ENCODE data around the gene HES1. TPM values are rescaled to one million over a fixed set of nuclear protein-coding genes. Genes with fewer than 3 reads are reported as not detected.

The HES1 gene
- total and polyA plus RNA-seq, 10 of the 15 experiments (the other 5 are each of a cell fraction or from before 2014, with no cell fraction given) = 0.46 to 5.3 (median 2.3) TPM

DNA sequence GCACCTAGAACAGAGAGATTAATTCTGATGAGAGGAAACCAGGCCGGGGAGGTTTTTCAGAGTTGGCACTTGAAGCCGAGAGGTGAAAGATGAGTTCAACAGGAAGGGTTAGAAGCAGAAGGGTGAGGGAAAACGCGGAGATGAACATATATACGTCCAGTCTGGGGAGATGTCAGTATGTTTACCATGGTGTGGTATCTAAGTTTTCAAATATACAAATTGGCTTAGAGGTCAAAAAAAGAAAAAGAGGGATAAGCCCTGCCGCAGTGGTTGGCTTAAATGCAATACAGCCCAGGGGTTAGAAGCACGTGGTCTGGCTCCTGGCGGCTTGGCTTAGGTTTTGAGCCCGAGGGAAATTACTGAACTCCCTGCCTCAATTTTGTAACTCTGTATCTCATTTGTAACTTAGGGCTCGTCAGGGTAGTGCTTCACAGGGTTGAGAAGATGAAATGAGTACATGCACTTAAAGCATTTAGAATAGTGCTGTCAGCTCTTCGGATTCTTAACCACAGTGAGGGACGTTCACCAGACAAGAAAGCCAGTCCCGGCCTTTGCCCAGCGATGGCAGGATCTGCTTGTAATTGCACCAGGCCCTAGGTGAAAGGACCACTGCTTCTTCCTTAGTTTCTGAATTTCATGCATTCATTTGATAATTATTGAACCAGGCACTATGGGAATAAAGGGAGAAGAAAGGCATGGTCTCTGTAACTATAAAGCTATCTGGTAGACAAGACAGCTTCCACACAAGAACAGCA, 6.4 kb downstream of the HES1 start:
- Histone ChIP-seq H3K27ac (ENCODE audit: control insufficient read depth, insufficient read depth) (no peak overlapping the region), H3K4me1 (ENCODE audit: control insufficient read depth, insufficient read depth, low read length) (peaks cover 9% of the 10 kb centered on the region), H3K36me3 (ENCODE audit: control insufficient read depth in 2 of 2, insufficient read depth in 2 of 2, low read length in 1 of 2) (no peaks in the 10 kb centered on the region), H3K4me3 (no peak overlapping the region), H2AFZ (ENCODE audit: control insufficient read depth, low read depth, low read length) (peak overlapping the region; percentile 13), H3K9me3 (replicated peaks; ENCODE audit: control insufficient read depth, insufficient read depth, low read length) (no peaks in the 10 kb centered on the region), H3K4me2 (ENCODE audit: control insufficient read depth, insufficient read depth) (peak overlapping the region; percentile 83), H4K20me1 (ENCODE audit: control insufficient read depth, insufficient read depth) (no peaks in the 10 kb centered on the region), H3K27me3 (replicated peaks in 1 of 2; ENCODE audit: control insufficient read depth in 2 of 2, insufficient read depth in 2 of 2, low read length in 1 of 2) (peaks cover 0 to 3% of the 10 kb centered on the region in 2 experiments; a peak in 3 of 4 replicates), H3K79me2 (ENCODE audit: control insufficient read depth, insufficient read depth, low read length) (no peaks in the 10 kb centered on the region), H3K9ac (ENCODE audit: control insufficient read depth, insufficient read depth, low read length) (peak overlapping the region; percentile 63; the same call in 1 of the 2 replicates)
- ATAC-seq (no peak), DNase-seq (ENCODE audit: low read depth, low spot score) (no peak), FAIRE-seq (no peak)
- CTCF ChIA-PET = interaction anchor here (1.4 to 1.5 kb wide), 2 partner anchors 173 to 361 kb away, joined by 4 read pairs; no protein-coding TSS in a partner anchor
- RAD21 ChIA-PET (ENCODE audit: unreplicated experiment) = interaction anchor here (1.3 kb wide), 1 partner anchor 11 kb away, joined by 10 read pairs; no protein-coding TSS in a partner anchor
- TF ChIP-seq, protein P1, sequence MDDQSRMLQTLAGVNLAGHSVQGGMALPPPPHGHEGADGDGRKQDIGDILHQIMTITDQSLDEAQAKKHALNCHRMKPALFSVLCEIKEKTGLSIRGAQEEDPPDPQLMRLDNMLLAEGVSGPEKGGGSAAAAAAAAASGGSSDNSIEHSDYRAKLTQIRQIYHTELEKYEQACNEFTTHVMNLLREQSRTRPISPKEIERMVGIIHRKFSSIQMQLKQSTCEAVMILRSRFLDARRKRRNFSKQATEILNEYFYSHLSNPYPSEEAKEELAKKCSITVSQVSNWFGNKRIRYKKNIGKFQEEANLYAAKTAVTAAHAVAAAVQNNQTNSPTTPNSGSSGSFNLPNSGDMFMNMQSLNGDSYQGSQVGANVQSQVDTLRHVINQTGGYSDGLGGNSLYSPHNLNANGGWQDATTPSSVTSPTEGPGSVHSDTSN (IDR thresholded peaks at IDR 0.05; ENCODE audit: insufficient replicate concordance, low read depth, low read length) = no peak
- TF ChIP-seq CEBPB (IDR thresholded peaks at IDR 0.05; ENCODE audit: borderline replicate concordance in 1 of 2, low read depth in 2 of 2, low read length in 2 of 2) = no peak
- SMC1A ChIA-PET (ENCODE audit: uncharacterized antibody, unreplicated experiment) = interaction anchor here (1.1 to 4.1 kb wide), 2 partner anchors 12 to 173 kb away, joined by 4 to 12 read pairs; no protein-coding TSS in a partner anchor
- no TSS peak for BruUV-seq (replicated peaks)
- in situ Hi-C loops (cut with MboI) (no loop called here), intact Hi-C loops (cut with micrococcal nuclease; ENCODE audit: unreplicated experiment) (no loop called here)
- POLR2A ChIA-PET = interaction anchor here (1.1 kb wide), 1 partner anchor 12 kb away, joined by 6 read pairs; no protein-coding TSS in a partner anchor
- 97% methylated on average over 14 of the region's 14 CpGs for WGBS (ENCODE audit: insufficient coverage, insufficient replicate concordance, low lambda C conversion rate, missing lambda C conversion rate)

DNA sequence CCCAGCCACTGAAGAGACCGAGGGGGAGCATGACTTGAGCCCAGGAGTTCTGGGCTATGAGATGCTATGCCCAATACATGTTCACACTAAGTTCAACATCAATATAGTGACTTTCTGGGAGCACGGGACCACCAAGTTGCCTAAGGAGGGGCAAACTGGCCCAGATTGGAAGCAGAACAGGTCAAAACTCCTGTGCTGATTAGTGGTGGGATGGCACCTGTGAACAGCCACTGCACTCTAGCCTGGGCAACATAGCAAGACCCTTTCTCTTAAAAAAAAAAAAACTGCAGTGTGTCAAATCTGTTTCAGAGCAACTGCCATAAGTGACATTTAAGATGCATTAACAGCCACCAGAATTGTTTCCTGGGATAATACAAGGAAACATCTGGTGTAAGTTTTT, 9.8 kb downstream of the HES1 start:
- WGBS (ENCODE audit: insufficient coverage, insufficient replicate concordance, low lambda C conversion rate, missing lambda C conversion rate) = 42% methylated on average over 2 of the region's 2 CpGs
- Histone ChIP-seq H3K27ac (ENCODE audit: control insufficient read depth, insufficient read depth) (no peak overlapping the region), H3K4me2 (ENCODE audit: control insufficient read depth, insufficient read depth) (no peak overlapping the region), H2AFZ (ENCODE audit: control insufficient read depth, low read depth, low read length) (no peak overlapping the region), H3K4me3 (no peak overlapping the region), H4K20me1 (ENCODE audit: control insufficient read depth, insufficient read depth) (no peaks in the 10 kb centered on the region), H3K9me3 (replicated peaks; ENCODE audit: control insufficient read depth, insufficient read depth, low read length) (no peaks in the 10 kb centered on the region), H3K79me2 (ENCODE audit: control insufficient read depth, insufficient read depth, low read length) (no peaks in the 10 kb centered on the region), H3K9ac (ENCODE audit: control insufficient read depth, insufficient read depth, low read length) (no peak overlapping the region), H3K36me3 (ENCODE audit: control insufficient read depth in 2 of 2, insufficient read depth in 2 of 2, low read length in 1 of 2) (no peaks in the 10 kb centered on the region), H3K27me3 (replicated peaks in 1 of 2; ENCODE audit: control insufficient read depth in 2 of 2, insufficient read depth in 2 of 2, low read length in 1 of 2) (peaks cover 2 to 3% of the 10 kb centered on the region in 2 experiments; a peak in 3 of 4 replicates), H3K4me1 (ENCODE audit: control insufficient read depth, insufficient read depth, low read length) (peaks cover 7% of the 10 kb centered on the region)
- no peak for FAIRE-seq
- no TSS peak for BruUV-seq (replicated peaks)
- ChIA-PET RAD21 (ENCODE audit: unreplicated experiment) (no interaction called here), POLR2A (no interaction called here), CTCF (no interaction called here), SMC1A (ENCODE audit: uncharacterized antibody, unreplicated experiment) (no interaction called here)
- intact Hi-C loops (cut with micrococcal nuclease; ENCODE audit: unreplicated experiment) = no loop called here
- in situ Hi-C loops (cut with MboI) = no loop called here
- no peak for DNase-seq (ENCODE audit: low read depth, low spot score)
- ATAC-seq = no peak
- TF ChIP-seq, protein P2, sequence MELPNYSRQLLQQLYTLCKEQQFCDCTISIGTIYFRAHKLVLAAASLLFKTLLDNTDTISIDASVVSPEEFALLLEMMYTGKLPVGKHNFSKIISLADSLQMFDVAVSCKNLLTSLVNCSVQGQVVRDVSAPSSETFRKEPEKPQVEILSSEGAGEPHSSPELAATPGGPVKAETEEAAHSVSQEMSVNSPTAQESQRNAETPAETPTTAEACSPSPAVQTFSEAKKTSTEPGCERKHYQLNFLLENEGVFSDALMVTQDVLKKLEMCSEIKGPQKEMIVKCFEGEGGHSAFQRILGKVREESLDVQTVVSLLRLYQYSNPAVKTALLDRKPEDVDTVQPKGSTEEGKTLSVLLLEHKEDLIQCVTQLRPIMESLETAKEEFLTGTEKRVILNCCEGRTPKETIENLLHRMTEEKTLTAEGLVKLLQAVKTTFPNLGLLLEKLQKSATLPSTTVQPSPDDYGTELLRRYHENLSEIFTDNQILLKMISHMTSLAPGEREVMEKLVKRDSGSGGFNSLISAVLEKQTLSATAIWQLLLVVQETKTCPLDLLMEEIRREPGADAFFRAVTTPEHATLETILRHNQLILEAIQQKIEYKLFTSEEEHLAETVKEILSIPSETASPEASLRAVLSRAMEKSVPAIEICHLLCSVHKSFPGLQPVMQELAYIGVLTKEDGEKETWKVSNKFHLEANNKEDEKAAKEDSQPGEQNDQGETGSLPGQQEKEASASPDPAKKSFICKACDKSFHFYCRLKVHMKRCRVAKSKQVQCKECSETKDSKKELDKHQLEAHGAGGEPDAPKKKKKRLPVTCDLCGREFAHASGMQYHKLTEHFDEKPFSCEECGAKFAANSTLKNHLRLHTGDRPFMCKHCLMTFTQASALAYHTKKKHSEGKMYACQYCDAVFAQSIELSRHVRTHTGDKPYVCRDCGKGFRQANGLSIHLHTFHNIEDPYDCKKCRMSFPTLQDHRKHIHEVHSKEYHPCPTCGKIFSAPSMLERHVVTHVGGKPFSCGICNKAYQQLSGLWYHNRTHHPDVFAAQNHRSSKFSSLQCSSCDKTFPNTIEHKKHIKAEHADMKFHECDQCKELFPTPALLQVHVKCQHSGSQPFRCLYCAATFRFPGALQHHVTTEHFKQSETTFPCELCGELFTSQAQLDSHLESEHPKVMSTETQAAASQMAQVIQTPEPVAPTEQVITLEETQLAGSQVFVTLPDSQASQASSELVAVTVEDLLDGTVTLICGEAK (IDR thresholded peaks at IDR 0.05; ENCODE audit: borderline replicate concordance) = no peak
- TF ChIP-seq BMI1 (IDR thresholded peaks at IDR 0.05; ENCODE audit: borderline replicate concordance) = no peak
- TF ChIP-seq, protein P3, sequence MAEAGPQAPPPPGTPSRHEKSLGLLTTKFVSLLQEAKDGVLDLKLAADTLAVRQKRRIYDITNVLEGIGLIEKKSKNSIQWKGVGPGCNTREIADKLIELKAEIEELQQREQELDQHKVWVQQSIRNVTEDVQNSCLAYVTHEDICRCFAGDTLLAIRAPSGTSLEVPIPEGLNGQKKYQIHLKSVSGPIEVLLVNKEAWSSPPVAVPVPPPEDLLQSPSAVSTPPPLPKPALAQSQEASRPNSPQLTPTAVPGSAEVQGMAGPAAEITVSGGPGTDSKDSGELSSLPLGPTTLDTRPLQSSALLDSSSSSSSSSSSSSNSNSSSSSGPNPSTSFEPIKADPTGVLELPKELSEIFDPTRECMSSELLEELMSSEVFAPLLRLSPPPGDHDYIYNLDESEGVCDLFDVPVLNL (IDR thresholded peaks at IDR 0.05; ENCODE audit: low read depth, low read length) = no peak
- no peak for TF ChIP-seq NR2C1 (IDR thresholded peaks at IDR 0.05)
- TF ChIP-seq NBN (IDR thresholded peaks at IDR 0.05) = no peak

All from GM12878 (cell line).